Measurements from ENCODE around the gene ZC3H13.

DNA sequence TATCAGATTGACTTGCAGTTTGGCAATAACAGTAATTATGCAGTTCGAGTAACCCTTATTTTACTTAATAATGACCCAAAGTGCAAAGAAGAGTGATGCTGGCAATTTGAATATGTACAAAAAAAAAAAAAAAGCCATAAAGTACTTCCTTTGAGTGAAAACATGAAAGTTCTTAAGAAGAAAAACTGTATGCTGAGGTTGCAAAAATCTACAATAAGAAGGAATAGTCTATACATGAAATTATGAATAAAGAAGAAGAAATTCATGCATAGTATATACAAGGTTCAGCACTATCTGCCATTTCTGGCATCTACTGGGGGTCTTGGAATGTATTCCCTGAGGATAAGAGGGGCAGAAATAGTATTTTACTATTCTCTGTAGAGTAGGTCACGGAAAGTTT is 55.9 kb downstream of the ZC3H13 start:
- TF ChIP-seq, protein P1, sequence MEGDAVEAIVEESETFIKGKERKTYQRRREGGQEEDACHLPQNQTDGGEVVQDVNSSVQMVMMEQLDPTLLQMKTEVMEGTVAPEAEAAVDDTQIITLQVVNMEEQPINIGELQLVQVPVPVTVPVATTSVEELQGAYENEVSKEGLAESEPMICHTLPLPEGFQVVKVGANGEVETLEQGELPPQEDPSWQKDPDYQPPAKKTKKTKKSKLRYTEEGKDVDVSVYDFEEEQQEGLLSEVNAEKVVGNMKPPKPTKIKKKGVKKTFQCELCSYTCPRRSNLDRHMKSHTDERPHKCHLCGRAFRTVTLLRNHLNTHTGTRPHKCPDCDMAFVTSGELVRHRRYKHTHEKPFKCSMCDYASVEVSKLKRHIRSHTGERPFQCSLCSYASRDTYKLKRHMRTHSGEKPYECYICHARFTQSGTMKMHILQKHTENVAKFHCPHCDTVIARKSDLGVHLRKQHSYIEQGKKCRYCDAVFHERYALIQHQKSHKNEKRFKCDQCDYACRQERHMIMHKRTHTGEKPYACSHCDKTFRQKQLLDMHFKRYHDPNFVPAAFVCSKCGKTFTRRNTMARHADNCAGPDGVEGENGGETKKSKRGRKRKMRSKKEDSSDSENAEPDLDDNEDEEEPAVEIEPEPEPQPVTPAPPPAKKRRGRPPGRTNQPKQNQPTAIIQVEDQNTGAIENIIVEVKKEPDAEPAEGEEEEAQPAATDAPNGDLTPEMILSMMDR (IDR thresholded peaks at IDR 0.05; ENCODE audit: insufficient read depth, low read length, poor library complexity, severe bottlenecking), result no peak
- TF ChIP-seq EZH2phosphoT487 (conservative IDR thresholded peaks at IDR 0.05; ENCODE audit: low read length), result no peak

Measured in SU-DHL-6 (cell line).